Trophoblast cell (in vitro differentiated cells and primary cell): ENCODE measurements around the gene PSD4.
A peak's percentile ranks its signal among the peaks of the same experiment; 100 is the strongest.

Experiments
- DNase-seq, 2 donors: peaks; one replicate each; pipeline ENCODE4 v3.0.0-alpha.2; 2016
- H2AFZ ChIP-seq: 2 replicates; pipeline ENCODE4 v1.6.1; 2013; ENCODE audit warnings: low read length, moderate library complexity, mild to moderate bottlenecking; ENCODE audit not compliant: insufficient read depth, poor library complexity
- H2AK5ac ChIP-seq: 2 replicates; pipeline ENCODE4 v1.6.1; 2013; ENCODE audit warnings: mild to moderate bottlenecking, low read length
- H2BK120ac ChIP-seq: 2 replicates; pipeline ENCODE4 v1.6.1; 2013; ENCODE audit warnings: low read length, mild to moderate bottlenecking, moderate library complexity; ENCODE audit not compliant: insufficient read depth, poor library complexity
- H2BK12ac ChIP-seq: 2 replicates; pipeline ENCODE4 v1.6.1; 2013; ENCODE audit warnings: mild to moderate bottlenecking, low read length, moderate library complexity
- H2BK5ac ChIP-seq: 2 replicates; pipeline ENCODE4 v1.6.1; 2013; ENCODE audit warnings: low read length, low read depth, moderate library complexity, mild to moderate bottlenecking; ENCODE audit not compliant: poor library complexity
- H3K14ac ChIP-seq: 2 replicates; pipeline ENCODE4 v1.6.1; 2013; ENCODE audit warnings: mild to moderate bottlenecking, low read length
- H3K18ac ChIP-seq: 2 replicates; pipeline ENCODE4 v1.6.1; 2013; ENCODE audit warnings: mild to moderate bottlenecking, low read length
- H3K23ac ChIP-seq: 2 replicates; pipeline ENCODE4 v1.6.1; 2013; ENCODE audit warnings: low read length
- H3K27ac ChIP-seq: 2 replicates; pipeline ENCODE4 v1.5.1; 2013; ENCODE audit warnings: low read depth, mild to moderate bottlenecking, inconsistent platforms, low read length, moderate library complexity
- H3K27me3 ChIP-seq: 2 replicates; pipeline ENCODE4 v1.6.1; 2013; ENCODE audit warnings: inconsistent platforms, mild to moderate bottlenecking, low read length, moderate library complexity; ENCODE audit not compliant: insufficient read depth
- H3K36me3 ChIP-seq, 2 experiments: 1 replicate in 1 of 2; 2 replicates in 1 of 2; pipeline ENCODE4 v1.6.1; 2013; ENCODE audit warnings: low read length in 2 of 2, mild to moderate bottlenecking in 2 of 2, moderate library complexity in 1 of 2; ENCODE audit not compliant: insufficient read depth in 2 of 2, control insufficient read depth in 1 of 2
- H3K4ac ChIP-seq: 2 replicates; pipeline ENCODE4 v1.6.1; 2013; ENCODE audit warnings: low read depth, mild to moderate bottlenecking, low read length, moderate library complexity
- H3K4me1 ChIP-seq, 2 experiments: 1 replicate in 1 of 2; 2 replicates in 1 of 2; pipeline ENCODE4 v1.6.1; 2013; ENCODE audit warnings: low read length in 2 of 2, mild to moderate bottlenecking in 2 of 2, moderate library complexity in 1 of 2; ENCODE audit not compliant: insufficient read depth in 2 of 2, control insufficient read depth in 1 of 2
- H3K4me2 ChIP-seq: 2 replicates; pipeline ENCODE4 v1.6.1; 2013; ENCODE audit warnings: inconsistent platforms, mild to moderate bottlenecking, low read length, moderate library complexity
- H3K4me3 ChIP-seq: 2 replicates; pipeline ENCODE4 v1.5.1; 2013; ENCODE audit warnings: mild to moderate bottlenecking, low read depth, low read length, inconsistent platforms
- H3K79me1 ChIP-seq: one replicate; pipeline ENCODE4 v1.6.1; 2013; ENCODE audit warnings: low read length
- H3K79me2 ChIP-seq: 2 replicates; pipeline ENCODE4 v1.6.1; 2013; ENCODE audit warnings: low read length, mild to moderate bottlenecking; ENCODE audit not compliant: control insufficient read depth, insufficient read depth, poor library complexity
- H3K9ac ChIP-seq: 2 replicates; pipeline ENCODE4 v1.6.1; 2013; ENCODE audit warnings: mild to moderate bottlenecking, low read length
- H3K9me3 ChIP-seq: 2 replicates; pipeline ENCODE4 v1.6.1; 2013; ENCODE audit warnings: low read depth, mild to moderate bottlenecking, control low read depth, inconsistent platforms, low read length; ENCODE audit not compliant: insufficient read depth
- H4K12ac ChIP-seq: 2 replicates; pipeline ENCODE4 v1.6.1; 2013; ENCODE audit warnings: low read depth, mild to moderate bottlenecking, low read length, moderate library complexity
- H4K8ac ChIP-seq: 2 replicates; pipeline ENCODE4 v1.6.1; 2013; ENCODE audit warnings: low read depth, mild to moderate bottlenecking, low read length, moderate library complexity
- H4K91ac ChIP-seq: one replicate; pipeline ENCODE4 v1.6.1; 2013; ENCODE audit warnings: low read depth, mild to moderate bottlenecking, low read length, moderate library complexity
- WGBS: extraction: QIAGEN DNeasy Blood & Tissue Kit; methylation state at CpG from one replicate; pipeline ENCODE4 v1.1.7; 2013; ENCODE audit warnings: missing lambda C conversion rate; ENCODE audit not compliant: insufficient read length, insufficient coverage; ENCODE audit errors: extremely low coverage; 5-methylcytosine and 5-hydroxymethylcytosine counted together

The PSD4 gene

GRCh38 chr2:113248997-113249770, 75.4 kb downstream of the PSD4 start:
- Histone ChIP-seq H3K36me3 (no peaks in the 10 kb centered on the region), H3K18ac (no peak overlapping the region), H3K23ac (no peak overlapping the region), H3K27me3 (no peaks in the 10 kb centered on the region), H3K4me1 (no peaks in the 10 kb centered on the region), H3K9ac (no peak overlapping the region), H3K27ac (no peak overlapping the region), H3K4ac (no peak overlapping the region), H4K8ac (no peak overlapping the region), H3K9me3 (no peaks in the 10 kb centered on the region), H2AFZ (no peak overlapping the region), H4K91ac (no peak overlapping the region), H3K79me2 (no peaks in the 10 kb centered on the region), H2BK5ac (no peak overlapping the region), H3K4me2 (no peak overlapping the region), H2BK120ac (no peak overlapping the region), H2AK5ac (no peak overlapping the region), H2BK12ac (no peak overlapping the region), H3K79me1 (no peaks in the 10 kb centered on the region), H3K14ac (no peak overlapping the region), H4K12ac (no peak overlapping the region), H3K4me3 (no peak overlapping the region)
- WGBS = no CpG with 5 or more reads among the region's 10 CpGs
- DNase-seq = peak; percentile 54 to 83

- Histone ChIP-seq H3K36me3 (no peaks in the 10 kb centered on the region), H3K4me3 (no peak overlapping the region), H4K8ac (no peak overlapping the region), H3K9ac (no peak overlapping the region), H3K18ac (no peak overlapping the region), H3K79me2 (no peaks in the 10 kb centered on the region), H4K91ac (no peak overlapping the region), H3K79me1 (no peaks in the 10 kb centered on the region), H3K4me1 (no peaks in the 10 kb centered on the region), H2BK120ac (no peak overlapping the region), H3K9me3 (no peaks in the 10 kb centered on the region), H2BK5ac (no peak overlapping the region), H2AFZ (no peak overlapping the region), H2AK5ac (no peak overlapping the region), H3K14ac (no peak overlapping the region), H3K23ac (no peak overlapping the region), H4K12ac (no peak overlapping the region), H3K4me2 (no peak overlapping the region), H3K27ac (no peak overlapping the region), H3K27me3 (no peaks in the 10 kb centered on the region), H3K4ac (no peak overlapping the region), H2BK12ac (no peak overlapping the region)
- no CpG with 5 or more reads among the region's 7 CpGs for WGBS
- no peak for DNase-seq
Measured at GRCh38 chr2:113251118-113251517, 77.3 kb downstream of the PSD4 start.

- Histone ChIP-seq H3K9ac (no peak overlapping the region), H3K79me1 (no peaks in the 10 kb centered on the region), H3K18ac (no peak overlapping the region), H3K4ac (no peak overlapping the region), H4K8ac (no peak overlapping the region), H2BK120ac (no peak overlapping the region), H2BK5ac (no peak overlapping the region), H4K91ac (no peak overlapping the region), H3K23ac (no peak overlapping the region), H3K79me2 (no peaks in the 10 kb centered on the region), H3K4me1 (no peaks in the 10 kb centered on the region), H2AFZ (no peak overlapping the region), H3K9me3 (no peaks in the 10 kb centered on the region), H3K4me3 (no peak overlapping the region), H3K27ac (no peak overlapping the region), H3K27me3 (no peaks in the 10 kb centered on the region), H4K12ac (no peak overlapping the region), H2AK5ac (no peak overlapping the region), H3K4me2 (no peak overlapping the region), H2BK12ac (no peak overlapping the region), H3K14ac (no peak overlapping the region), H3K36me3 (no peaks in the 10 kb centered on the region)
- WGBS = no CpG with 5 or more reads among the region's 3 CpGs
- DNase-seq = no peak
Measured at GRCh38 chr2:113252047-113252590, 78.3 kb downstream of the PSD4 start.

- H3K79me1 ChIP-seq = no peaks in the 10 kb centered on the region
- no peak overlapping the region for H4K8ac ChIP-seq
- no peaks in the 10 kb centered on the region for H3K27me3 ChIP-seq
- H4K12ac ChIP-seq = no peak overlapping the region
- WGBS = no CpG with 5 or more reads among the region's 4 CpGs
- H3K27ac ChIP-seq = no peak overlapping the region
- H3K4me1 ChIP-seq = no peaks in the 10 kb centered on the region
- H3K4ac ChIP-seq = no peak overlapping the region
- H3K14ac ChIP-seq = no peak overlapping the region
- H2AFZ ChIP-seq = no peak overlapping the region
- H3K9ac ChIP-seq = no peak overlapping the region
- H2BK5ac ChIP-seq = no peak overlapping the region
- no peak overlapping the region for H2AK5ac ChIP-seq
- H3K9me3 ChIP-seq = no peaks in the 10 kb centered on the region
- no peak overlapping the region for H3K18ac ChIP-seq
- H3K23ac ChIP-seq = no peak overlapping the region
- H3K79me2 ChIP-seq = no peaks in the 10 kb centered on the region
- no peak overlapping the region for H3K4me3 ChIP-seq
- DNase-seq = no peak
- H2BK12ac ChIP-seq = no peak overlapping the region
- H3K4me2 ChIP-seq = no peak overlapping the region
- no peak overlapping the region for H4K91ac ChIP-seq
- H2BK120ac ChIP-seq = no peak overlapping the region
- no peaks in the 10 kb centered on the region for H3K36me3 ChIP-seq
Measured at GRCh38 chr2:113253453-113253852, 79.7 kb downstream of the PSD4 start.
